Bronchial epithelial cell (primary cell): ENCODE measurements around the gene DYSF. TPM values are rescaled to one million over a fixed set of nuclear protein-coding genes. Genes with fewer than 3 reads are reported as not detected.

ENCODE experiments used
- DNase-seq: peaks from one replicate; pipeline ENCODE4 v3.0.0-alpha.2; 2010; ENCODE audit warnings: low read depth
- FAIRE-seq: peaks from 2 replicates; lab custom pipeline; 2011; peaks lifted over from hg19 to GRCh38; lab: Jason Lieb, UNC
- H3K27me3 ChIP-seq: 2 replicates; pipeline ENCODE4 v1.5.1; 2011; ENCODE audit warnings: low read length; ENCODE audit not compliant: control insufficient read depth, insufficient read depth
- H3K36me3 ChIP-seq: 2 replicates; pipeline ENCODE4 v1.5.1; 2011; ENCODE audit warnings: low read length; ENCODE audit not compliant: control insufficient read depth, insufficient read depth
- H3K4me3 ChIP-seq: 2 replicates; pipeline ENCODE4 v1.5.1; 2011; ENCODE audit warnings: mild to moderate bottlenecking, low read depth, low read length, control low read depth
- CTCF ChIP-seq: IDR thresholded peaks from 2 replicates; pipeline ENCODE4 v1.5.1; 2011; ENCODE audit warnings: mild to moderate bottlenecking, moderate library complexity, low read length, control low read depth, inconsistent platforms; ENCODE audit not compliant: insufficient read depth, severe bottlenecking
- total RNA-seq: library from RNA; depleted of rRNA; stranded (reverse); fragments of >200 nt; gene quantifications from 2 replicates; pipeline ENCODE4 v1.2.1, GENCODE V29; 2014

Gene DYSF
- total RNA-seq, 1 donor from 2014 or later: under 0.01 TPM

GRCh38 chr2:71700041-71700657 lies 246.8 kb downstream of the DYSF start:
- H3K4me3 ChIP-seq: no peak overlapping the region
- FAIRE-seq (no peak), DNase-seq (no peak)
- no peaks in the 10 kb centered on the region for H3K36me3 ChIP-seq
- no peak for TF ChIP-seq CTCF
- H3K27me3 ChIP-seq: peaks cover 10% of the 10 kb centered on the region

DNA sequence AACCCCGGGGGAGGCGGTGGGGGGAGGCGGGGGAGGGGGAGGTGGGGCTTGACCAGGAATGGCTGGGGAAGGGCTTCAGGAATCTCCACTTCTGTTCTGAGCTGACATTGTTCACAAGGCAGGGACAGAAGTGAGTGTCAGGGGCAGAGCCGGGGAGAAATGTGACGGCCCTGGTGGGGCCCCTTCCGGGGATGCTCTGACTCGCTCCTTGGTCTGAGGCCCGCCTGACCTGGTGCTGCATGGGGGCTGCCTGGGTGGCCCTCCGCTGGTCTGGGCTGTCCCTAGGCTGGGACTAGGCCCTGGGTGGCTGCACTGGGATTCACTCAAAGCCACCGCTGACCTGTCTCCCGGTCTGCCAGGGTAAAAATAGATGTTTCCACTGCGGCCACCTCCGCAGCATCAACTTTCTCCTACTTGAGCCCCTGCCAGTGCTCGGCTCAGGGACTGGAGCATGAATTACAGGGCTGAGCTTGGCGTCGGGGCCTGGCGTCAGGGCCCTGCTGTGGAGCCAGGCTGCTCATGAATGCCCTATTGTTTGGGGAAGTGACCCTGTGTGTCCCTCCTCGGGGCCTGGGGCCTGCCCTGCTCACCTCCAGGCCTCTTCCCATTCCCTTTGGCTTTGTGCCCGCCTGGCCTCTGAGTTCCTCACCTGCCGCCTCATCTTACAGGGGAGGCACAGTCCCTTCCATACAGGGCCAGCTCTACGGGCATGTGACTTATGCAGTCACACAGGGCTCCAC lies 247.5 kb downstream of the DYSF start:
- Histone ChIP-seq H3K27me3 (peaks cover 8% of the 10 kb centered on the region), H3K4me3 (no peak overlapping the region), H3K36me3 (no peaks in the 10 kb centered on the region)
- FAIRE-seq: no peak
- DNase-seq: no peak
- TF ChIP-seq CTCF: no peak

- TF ChIP-seq CTCF: no peak
- FAIRE-seq: no peak
- Histone ChIP-seq H3K36me3 (no peaks in the 10 kb centered on the region), H3K4me3 (no peak overlapping the region), H3K27me3 (peaks cover 14% of the 10 kb centered on the region)
- no peak for DNase-seq
Observed at GRCh38 chr2:71702071-71702970, 249.0 kb downstream of the DYSF start.

GRCh38 chr2:71702971-71703898 lies 249.9 kb downstream of the DYSF start:
- DNase-seq: no peak

More at GRCh38 chr2:71702971-71703898, 249.9 kb downstream of the DYSF start:
- TF ChIP-seq CTCF: no peak
- no peak for FAIRE-seq
- Histone ChIP-seq H3K4me3 (no peak overlapping the region), H3K27me3 (peaks cover 14% of the 10 kb centered on the region), H3K36me3 (no peaks in the 10 kb centered on the region)
